ENCODE measurements around the gene TTBK2.
A peak's percentile ranks its signal among the peaks of the same experiment; 100 is the strongest.

The TTBK2 gene

DNA sequence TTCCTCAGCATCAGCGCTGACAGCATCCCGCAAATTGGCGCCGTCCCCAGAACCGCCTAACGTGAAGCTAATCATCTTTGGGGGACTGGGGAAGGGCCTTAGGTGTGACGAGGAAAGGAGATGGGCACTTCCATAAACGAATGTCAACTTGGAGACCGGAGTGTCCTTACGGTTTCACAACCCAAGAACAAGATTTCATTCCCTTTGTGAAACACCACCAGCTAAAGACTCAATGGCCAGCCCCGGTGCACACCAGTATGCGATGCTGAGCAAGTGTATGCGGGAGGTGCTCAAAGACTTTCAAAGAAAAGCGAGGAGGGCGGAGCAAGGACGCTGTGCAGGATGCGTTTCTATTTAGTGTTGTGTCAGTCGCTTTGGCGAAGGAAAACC, 759 bp upstream of the TTBK2 start:
- CTCF ChIA-PET = no interaction called here
- Histone ChIP-seq H3K4me3 (ENCODE audit: low read depth, low read length) (peak overlapping the region; percentile 32), H3K9me3 (ENCODE audit: control insufficient read depth, insufficient read depth, low read depth, low read length) (no peaks in the 10 kb centered on the region), H3K27ac (ENCODE audit: extremely low read depth, low read depth, low read length) (peak overlapping the region; percentile 4; the same call in 1 of the 2 replicates), H3K36me3 (ENCODE audit: control insufficient read depth in 2 of 2, insufficient read depth in 1 of 2, low read length in 2 of 2) (no peaks in the 10 kb centered on the region), H3K4me1 (ENCODE audit: control insufficient read depth, insufficient read depth, low read length) (no peaks in the 10 kb centered on the region)
- TF ChIP-seq ZNF335 (tag by site-specific recombination; conservative IDR thresholded peaks at IDR 0.05) (peak; percentile 27), ZNF571 (tag by site-specific recombination; IDR thresholded peaks at IDR 0.05) (no peak), MZF1 (tag by site-specific recombination; IDR thresholded peaks at IDR 0.05; ENCODE audit: borderline replicate concordance) (peak; percentile 32; the same call in 1 of the 2 replicates), ZSCAN5A (tag by site-specific recombination; IDR thresholded peaks at IDR 0.05) (no peak), ZBTB20 (tag by site-specific recombination; IDR thresholded peaks at IDR 0.05) (peak; percentile 11; the same call in 1 of the 2 replicates)
- POLR2A ChIA-PET = no interaction called here

DNA sequence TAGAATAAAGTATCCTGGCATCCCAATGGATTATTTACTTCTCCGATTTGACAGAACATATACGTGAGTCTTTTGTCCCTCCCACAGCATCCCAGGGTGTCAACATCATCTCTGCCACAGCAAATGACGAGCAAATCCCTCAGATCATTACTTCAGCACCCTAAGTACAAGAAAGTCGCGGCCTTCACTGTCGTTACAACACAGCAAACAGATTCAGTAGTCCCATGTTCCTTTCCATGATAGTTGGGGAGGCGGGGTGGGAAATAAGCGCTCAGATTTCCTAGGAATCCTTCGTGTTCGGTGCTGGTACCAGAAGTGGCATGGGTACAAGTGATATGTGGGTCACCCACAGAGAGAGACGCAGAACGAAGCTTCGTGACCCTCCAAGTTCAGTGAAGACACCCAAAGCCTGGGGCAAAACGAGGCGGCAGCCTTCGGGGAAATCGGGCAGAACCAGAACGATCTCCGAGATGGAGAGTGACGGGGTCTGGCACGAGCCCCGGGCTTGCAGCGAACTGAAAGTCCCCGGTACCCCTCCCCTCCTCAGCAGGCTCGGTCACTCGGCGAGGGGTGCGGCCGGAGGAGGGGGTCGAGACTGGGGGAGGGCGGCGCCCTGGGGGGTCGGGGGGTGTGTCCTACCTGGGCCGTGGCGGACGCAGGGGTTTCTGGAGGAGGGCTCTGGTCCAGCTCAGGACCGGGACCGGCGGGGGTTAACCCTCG, 619 bp downstream of the TTBK2 start:
- Histone ChIP-seq H3K36me3 (ENCODE audit: control insufficient read depth in 2 of 2, insufficient read depth in 1 of 2, low read length in 2 of 2) (no peaks in the 10 kb centered on the region), H3K27ac (ENCODE audit: extremely low read depth, low read depth, low read length) (peak overlapping the region; percentile 72), H3K4me3 (ENCODE audit: low read depth, low read length) (peak overlapping the region; percentile 79), H3K4me1 (ENCODE audit: control insufficient read depth, insufficient read depth, low read length) (no peaks in the 10 kb centered on the region), H3K9me3 (ENCODE audit: control insufficient read depth, insufficient read depth, low read depth, low read length) (no peaks in the 10 kb centered on the region)
- CTCF ChIA-PET = no interaction called here
- POLR2A ChIA-PET = no interaction called here
- TF ChIP-seq ZBTB8A (tag by site-specific recombination; IDR thresholded peaks at IDR 0.05) = no peak
- TF ChIP-seq, protein P1, sequence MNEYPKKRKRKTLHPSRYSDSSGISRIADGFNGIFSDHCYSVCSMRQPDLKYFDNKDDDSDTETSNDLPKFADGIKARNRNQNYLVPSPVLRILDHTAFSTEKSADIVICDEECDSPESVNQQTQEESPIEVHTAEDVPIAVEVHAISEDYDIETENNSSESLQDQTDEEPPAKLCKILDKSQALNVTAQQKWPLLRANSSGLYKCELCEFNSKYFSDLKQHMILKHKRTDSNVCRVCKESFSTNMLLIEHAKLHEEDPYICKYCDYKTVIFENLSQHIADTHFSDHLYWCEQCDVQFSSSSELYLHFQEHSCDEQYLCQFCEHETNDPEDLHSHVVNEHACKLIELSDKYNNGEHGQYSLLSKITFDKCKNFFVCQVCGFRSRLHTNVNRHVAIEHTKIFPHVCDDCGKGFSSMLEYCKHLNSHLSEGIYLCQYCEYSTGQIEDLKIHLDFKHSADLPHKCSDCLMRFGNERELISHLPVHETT (tag by site-specific recombination; IDR thresholded peaks at IDR 0.05) = no peak
- TF ChIP-seq ZEB2 (tag by site-specific recombination; IDR thresholded peaks at IDR 0.05) = 0 out of 2 replicates have a peak, but pooled peaks have one; percentile 18
- peak; percentile 59 for TF ChIP-seq ZNF335 (tag by site-specific recombination; conservative IDR thresholded peaks at IDR 0.05)
- TF ChIP-seq, protein P2, sequence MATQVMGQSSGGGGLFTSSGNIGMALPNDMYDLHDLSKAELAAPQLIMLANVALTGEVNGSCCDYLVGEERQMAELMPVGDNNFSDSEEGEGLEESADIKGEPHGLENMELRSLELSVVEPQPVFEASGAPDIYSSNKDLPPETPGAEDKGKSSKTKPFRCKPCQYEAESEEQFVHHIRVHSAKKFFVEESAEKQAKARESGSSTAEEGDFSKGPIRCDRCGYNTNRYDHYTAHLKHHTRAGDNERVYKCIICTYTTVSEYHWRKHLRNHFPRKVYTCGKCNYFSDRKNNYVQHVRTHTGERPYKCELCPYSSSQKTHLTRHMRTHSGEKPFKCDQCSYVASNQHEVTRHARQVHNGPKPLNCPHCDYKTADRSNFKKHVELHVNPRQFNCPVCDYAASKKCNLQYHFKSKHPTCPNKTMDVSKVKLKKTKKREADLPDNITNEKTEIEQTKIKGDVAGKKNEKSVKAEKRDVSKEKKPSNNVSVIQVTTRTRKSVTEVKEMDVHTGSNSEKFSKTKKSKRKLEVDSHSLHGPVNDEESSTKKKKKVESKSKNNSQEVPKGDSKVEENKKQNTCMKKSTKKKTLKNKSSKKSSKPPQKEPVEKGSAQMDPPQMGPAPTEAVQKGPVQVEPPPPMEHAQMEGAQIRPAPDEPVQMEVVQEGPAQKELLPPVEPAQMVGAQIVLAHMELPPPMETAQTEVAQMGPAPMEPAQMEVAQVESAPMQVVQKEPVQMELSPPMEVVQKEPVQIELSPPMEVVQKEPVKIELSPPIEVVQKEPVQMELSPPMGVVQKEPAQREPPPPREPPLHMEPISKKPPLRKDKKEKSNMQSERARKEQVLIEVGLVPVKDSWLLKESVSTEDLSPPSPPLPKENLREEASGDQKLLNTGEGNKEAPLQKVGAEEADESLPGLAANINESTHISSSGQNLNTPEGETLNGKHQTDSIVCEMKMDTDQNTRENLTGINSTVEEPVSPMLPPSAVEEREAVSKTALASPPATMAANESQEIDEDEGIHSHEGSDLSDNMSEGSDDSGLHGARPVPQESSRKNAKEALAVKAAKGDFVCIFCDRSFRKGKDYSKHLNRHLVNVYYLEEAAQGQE (tag by site-specific recombination; IDR thresholded peaks at IDR 0.05) = 0 out of 2 replicates have a peak, but pooled peaks have one; percentile 19
- no peak for TF ChIP-seq WT1 (tag by site-specific recombination; IDR thresholded peaks at IDR 0.05)
- TF ChIP-seq TCF7L2 (IDR thresholded peaks at IDR 0.05; ENCODE audit: borderline replicate concordance, low read depth, low read length) = no peak
- peak; percentile 71 for TF ChIP-seq ZBTB17 (tag by site-specific recombination; IDR thresholded peaks at IDR 0.05)
- TF ChIP-seq GLIS1 (tag by site-specific recombination; IDR thresholded peaks at IDR 0.05) = peak; percentile 46
- no peak for TF ChIP-seq ZNF341 (tag by site-specific recombination; IDR thresholded peaks at IDR 0.05; ENCODE audit: low read depth)
- TF ChIP-seq ZNF404 (tag by site-specific recombination; IDR thresholded peaks at IDR 0.05) = no peak
- peak; percentile 21; the same call in 1 of the 2 replicates for TF ChIP-seq ZXDB (tag by site-specific recombination; IDR thresholded peaks at IDR 0.05)
- no peak for TF ChIP-seq ZNF133 (tag by site-specific recombination; IDR thresholded peaks at IDR 0.05)
- TF ChIP-seq KLF10 (tag by site-specific recombination; IDR thresholded peaks at IDR 0.05) = no peak
- TF ChIP-seq GFI1B (tag by site-specific recombination; IDR thresholded peaks at IDR 0.05) = no peak
- TF ChIP-seq ZNF549 (tag by site-specific recombination; IDR thresholded peaks at IDR 0.05) = no peak
- TF ChIP-seq PRDM1 (tag by site-specific recombination; IDR thresholded peaks at IDR 0.05) = peak; percentile 80
- no peak for TF ChIP-seq ZNF155 (tag by site-specific recombination; IDR thresholded peaks at IDR 0.05)
- no peak for TF ChIP-seq ZNF366 (tag by site-specific recombination; conservative IDR thresholded peaks at IDR 0.05)
- TF ChIP-seq ZNF596 (tag by site-specific recombination; IDR thresholded peaks at IDR 0.05) = no peak
- peak; percentile 83 for TF ChIP-seq ZNF24 (tag by site-specific recombination; IDR thresholded peaks at IDR 0.05)
- TF ChIP-seq ZNF350 (tag by site-specific recombination; IDR thresholded peaks at IDR 0.05) = no peak
- TF ChIP-seq SP2 (tag by site-specific recombination; IDR thresholded peaks at IDR 0.05) = peak; percentile 26; the same call in 1 of the 2 replicates
- TF ChIP-seq ZNF214 (tag by site-specific recombination; IDR thresholded peaks at IDR 0.05; ENCODE audit: borderline replicate concordance) = no peak
- TF ChIP-seq ZNF776 (tag by site-specific recombination; IDR thresholded peaks at IDR 0.05; ENCODE audit: borderline replicate concordance) = no peak
- 0 out of 2 replicates have a peak, but pooled peaks have one; percentile 6 for TF ChIP-seq ZIC2 (tag by site-specific recombination; IDR thresholded peaks at IDR 0.05)
- TF ChIP-seq SP3 (tag by site-specific recombination; IDR thresholded peaks at IDR 0.05) = no peak

Measured in HEK293 (cell line).